ENCODE data around the gene ZFYVE1. TPM values are rescaled to one million over a fixed set of nuclear protein-coding genes. Genes with fewer than 3 reads are reported as not detected.
"Not testable (repeated sequence)": the region's sequence is repeated elsewhere in the genome, so short reads cannot be mapped to it uniquely, and the experiment has no call there.

Gene ZFYVE1
- total RNA-seq, 1 experiment from 2014 or later = 6.4 TPM

DNA sequence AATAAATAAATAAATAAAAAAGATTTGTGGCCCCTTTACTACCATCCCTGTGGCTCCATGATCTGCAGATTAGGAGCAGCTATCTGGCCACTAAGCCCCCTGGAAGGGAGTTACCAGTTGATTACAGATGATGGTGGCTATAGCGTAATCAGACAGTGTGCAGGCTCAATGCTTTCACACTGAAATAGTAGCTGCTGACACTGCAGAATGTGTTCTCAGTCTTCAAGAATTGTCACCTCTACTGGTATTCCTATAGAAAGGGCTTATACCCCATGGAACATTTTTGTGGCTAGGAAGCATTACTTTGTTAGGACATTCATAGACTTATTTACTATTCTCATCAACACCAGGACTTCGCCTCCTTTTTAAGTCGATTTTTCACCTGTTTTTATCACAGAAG, 69.7 kb downstream of the ZFYVE1 start:
- Histone ChIP-seq H3K27me3 (ENCODE audit: control insufficient read depth, insufficient read depth, low read length) (no peaks in the 10 kb centered on the region), H3K36me3 (replicated peaks; ENCODE audit: control insufficient read depth, insufficient read depth, low read length) (peaks cover 8% of the 10 kb centered on the region), H3K4me3 (ENCODE audit: insufficient read depth, low read depth, low read length) (no peak overlapping the region)
- DNase-seq = no peak

DNA sequence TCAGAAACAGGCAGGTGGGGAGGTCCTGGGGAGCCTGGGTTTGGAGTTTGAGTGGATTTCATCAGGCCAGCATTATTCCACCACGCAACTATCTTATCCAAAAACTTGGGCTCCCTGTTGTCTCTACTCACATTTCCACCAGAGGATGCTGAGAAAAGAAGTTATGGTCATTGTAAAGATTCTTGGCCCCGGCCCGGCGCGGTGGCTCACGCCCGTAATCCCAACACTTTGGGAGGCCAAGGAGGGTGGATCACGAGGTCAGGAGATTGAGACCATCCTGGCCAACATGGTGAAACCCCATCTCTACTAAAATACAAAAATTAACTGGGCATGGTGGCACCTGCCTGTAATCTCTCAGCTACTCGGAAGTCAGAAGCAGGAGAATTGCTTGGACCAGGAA, 70.2 kb downstream of the ZFYVE1 start:
- not testable (repeated sequence) for DNase-seq; H3K27me3 ChIP-seq (ENCODE audit: control insufficient read depth, insufficient read depth, low read length); H3K4me3 ChIP-seq (ENCODE audit: insufficient read depth, low read depth, low read length); H3K36me3 ChIP-seq (replicated peaks; ENCODE audit: control insufficient read depth, insufficient read depth, low read length)

DNA sequence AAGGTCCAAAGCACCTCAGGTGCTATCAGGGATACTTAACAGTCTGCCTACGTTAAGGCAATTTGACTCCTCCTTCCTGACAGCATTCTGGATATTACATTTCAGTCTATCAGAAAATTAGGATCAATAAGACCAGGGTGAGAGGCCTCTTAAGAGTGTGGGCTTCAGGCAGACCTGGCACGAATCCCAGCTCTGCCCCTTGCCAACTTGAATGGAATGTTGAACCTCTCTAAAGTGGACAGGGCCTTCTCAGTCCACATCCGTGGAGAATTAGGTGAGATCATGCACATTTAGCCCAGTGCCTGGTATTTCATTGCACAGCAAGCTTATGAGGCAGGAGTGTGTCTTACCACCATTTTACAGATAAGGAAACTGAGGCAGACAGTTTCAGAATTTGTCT, 74.7 kb downstream of the ZFYVE1 start:
- H3K27me3 ChIP-seq (ENCODE audit: control insufficient read depth, insufficient read depth, low read length) = no peaks in the 10 kb centered on the region
- no peak overlapping the region for H3K4me3 ChIP-seq (ENCODE audit: insufficient read depth, low read depth, low read length)
- H3K36me3 ChIP-seq (replicated peaks; ENCODE audit: control insufficient read depth, insufficient read depth, low read length) = peaks cover 5% of the 10 kb centered on the region
- DNase-seq = no peak

DNA sequence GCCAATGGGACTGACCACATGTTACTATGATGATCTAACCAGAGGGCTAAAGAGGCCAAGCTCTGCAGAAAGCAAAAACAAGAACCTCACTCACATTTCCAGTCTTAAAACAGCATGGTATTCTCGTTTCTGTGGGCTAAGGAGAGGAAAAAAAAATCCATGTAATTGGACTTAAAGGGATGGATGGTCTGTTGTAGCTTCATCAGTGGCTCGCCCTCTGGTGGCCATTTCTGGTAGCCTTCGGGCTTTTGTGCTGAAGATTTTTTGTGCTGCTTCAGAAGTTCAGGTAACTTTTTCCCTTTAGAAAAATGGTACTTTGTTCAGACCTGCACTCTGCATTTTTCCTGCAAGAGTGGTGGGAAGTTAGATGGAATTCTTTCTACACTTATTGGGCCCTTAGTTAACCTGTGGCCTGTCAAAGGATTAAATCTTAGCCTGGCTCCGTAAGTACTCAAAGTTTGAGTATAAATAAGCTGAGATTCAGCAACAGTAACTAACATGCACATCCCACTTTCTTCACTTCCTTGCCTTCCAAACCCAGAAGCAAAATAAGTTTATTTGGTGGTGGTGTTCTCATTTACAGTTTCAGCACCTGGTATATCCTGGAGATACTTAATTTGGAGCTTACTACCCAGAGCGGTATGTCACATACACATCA, 78.3 kb downstream of the ZFYVE1 start:
- DNase-seq = peak; percentile 76
- Histone ChIP-seq H3K27me3 (ENCODE audit: control insufficient read depth, insufficient read depth, low read length) (no peaks in the 10 kb centered on the region), H3K4me3 (ENCODE audit: insufficient read depth, low read depth, low read length) (no peak overlapping the region), H3K36me3 (replicated peaks; ENCODE audit: control insufficient read depth, insufficient read depth, low read length) (peaks cover 3% of the 10 kb centered on the region)

DNA sequence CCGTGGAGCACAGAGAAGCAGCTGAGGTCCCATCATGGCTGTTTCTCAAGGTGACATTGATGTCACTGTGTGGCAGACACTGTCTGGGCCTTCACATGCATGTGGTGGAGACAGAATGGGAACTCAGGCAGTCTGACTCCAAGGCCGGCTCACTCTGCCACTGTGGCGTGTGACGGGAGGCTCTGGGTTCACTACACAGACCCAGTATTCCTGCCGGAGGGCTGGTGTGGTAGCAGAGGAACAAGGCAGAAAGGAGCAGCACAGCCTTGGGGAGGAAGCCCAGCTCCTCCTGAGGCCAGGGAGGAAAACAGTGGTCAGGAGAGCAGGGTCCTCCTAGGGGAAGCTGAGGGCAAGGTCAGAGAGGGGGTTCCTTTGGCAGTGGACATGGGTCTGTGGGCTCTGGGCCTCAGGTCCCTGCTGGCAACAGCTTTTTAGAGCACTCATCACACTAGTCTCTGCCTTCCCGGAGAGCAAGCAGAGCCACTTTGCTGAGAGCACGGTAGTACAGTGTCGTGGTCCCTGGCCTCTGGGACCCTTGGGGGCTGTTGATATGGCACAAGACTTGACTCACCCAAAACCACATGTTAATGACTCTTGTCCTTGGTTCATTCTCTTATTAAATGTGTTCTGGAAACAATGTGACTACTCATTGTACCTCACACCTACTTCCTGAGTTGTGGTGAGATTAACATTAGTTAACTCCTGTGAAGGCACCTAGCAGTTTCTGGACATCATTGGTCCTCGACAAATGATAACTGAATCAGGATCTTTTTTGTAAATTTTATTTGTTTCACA, 79.3 kb downstream of the ZFYVE1 start:
- Histone ChIP-seq H3K27me3 (ENCODE audit: control insufficient read depth, insufficient read depth, low read length) (no peaks in the 10 kb centered on the region), H3K4me3 (ENCODE audit: insufficient read depth, low read depth, low read length) (no peak overlapping the region), H3K36me3 (replicated peaks; ENCODE audit: control insufficient read depth, insufficient read depth, low read length) (peaks cover 6% of the 10 kb centered on the region)
- DNase-seq = no peak

DNA sequence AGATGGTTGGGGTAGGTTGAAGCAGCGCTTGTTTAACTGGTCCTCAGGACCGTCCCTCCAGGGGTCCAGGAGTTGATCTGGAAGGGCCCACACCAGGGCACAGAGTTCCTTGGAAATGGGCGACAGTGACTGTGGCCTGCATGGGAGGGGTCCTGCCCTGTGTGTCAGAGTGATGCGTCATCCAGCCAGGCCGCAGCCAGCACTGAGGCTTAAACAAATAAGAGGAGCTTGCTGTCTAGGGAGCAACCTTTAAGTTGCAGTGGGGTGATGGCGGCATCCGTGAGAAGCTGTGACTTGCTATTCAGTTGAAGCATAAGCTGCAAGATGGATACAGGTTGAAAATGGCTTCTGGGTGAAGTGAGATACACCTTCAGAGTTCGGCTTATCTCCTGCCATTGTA, 80.4 kb downstream of the ZFYVE1 start:
- Histone ChIP-seq H3K36me3 (replicated peaks; ENCODE audit: control insufficient read depth, insufficient read depth, low read length) (peaks cover 8% of the 10 kb centered on the region), H3K27me3 (ENCODE audit: control insufficient read depth, insufficient read depth, low read length) (no peaks in the 10 kb centered on the region), H3K4me3 (ENCODE audit: insufficient read depth, low read depth, low read length) (no peak overlapping the region)
- no peak for DNase-seq

DNA sequence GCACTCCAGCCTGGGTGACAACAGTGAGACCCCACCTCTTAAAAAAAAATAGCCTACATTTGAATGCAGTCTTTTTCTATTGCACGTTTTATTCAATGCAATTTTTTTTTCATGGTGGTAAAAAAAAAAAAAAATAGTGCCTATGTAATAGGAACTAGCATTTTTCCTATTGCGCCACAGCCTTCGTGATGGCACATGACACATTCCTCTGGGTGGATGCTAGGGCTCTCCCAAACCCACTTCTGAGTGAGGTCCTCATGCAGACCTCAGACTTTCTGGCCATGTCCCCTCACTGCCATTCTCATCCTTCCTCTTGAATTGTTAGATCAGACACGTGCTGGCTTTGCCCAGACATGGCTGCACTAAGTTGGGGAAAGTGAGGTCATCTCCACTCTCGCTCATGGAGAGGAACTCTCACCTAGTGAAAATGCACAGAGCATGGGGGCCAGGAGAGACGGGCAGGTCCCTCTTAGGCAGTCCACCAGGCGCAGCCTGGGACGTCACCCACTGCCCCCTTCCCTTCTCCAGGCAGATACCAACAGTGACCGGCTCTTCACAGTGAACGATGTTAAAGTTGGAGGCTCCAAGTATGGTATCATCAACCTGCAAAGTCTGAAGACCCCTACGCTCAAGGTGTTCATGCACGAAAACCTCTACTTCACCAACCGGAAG, 81.4 kb downstream of the ZFYVE1 start:
- DNase-seq = no peak
- Histone ChIP-seq H3K27me3 (ENCODE audit: control insufficient read depth, insufficient read depth, low read length) (no peaks in the 10 kb centered on the region), H3K4me3 (ENCODE audit: insufficient read depth, low read depth, low read length) (no peak overlapping the region), H3K36me3 (replicated peaks; ENCODE audit: control insufficient read depth, insufficient read depth, low read length) (peaks cover 11% of the 10 kb centered on the region)

DNA sequence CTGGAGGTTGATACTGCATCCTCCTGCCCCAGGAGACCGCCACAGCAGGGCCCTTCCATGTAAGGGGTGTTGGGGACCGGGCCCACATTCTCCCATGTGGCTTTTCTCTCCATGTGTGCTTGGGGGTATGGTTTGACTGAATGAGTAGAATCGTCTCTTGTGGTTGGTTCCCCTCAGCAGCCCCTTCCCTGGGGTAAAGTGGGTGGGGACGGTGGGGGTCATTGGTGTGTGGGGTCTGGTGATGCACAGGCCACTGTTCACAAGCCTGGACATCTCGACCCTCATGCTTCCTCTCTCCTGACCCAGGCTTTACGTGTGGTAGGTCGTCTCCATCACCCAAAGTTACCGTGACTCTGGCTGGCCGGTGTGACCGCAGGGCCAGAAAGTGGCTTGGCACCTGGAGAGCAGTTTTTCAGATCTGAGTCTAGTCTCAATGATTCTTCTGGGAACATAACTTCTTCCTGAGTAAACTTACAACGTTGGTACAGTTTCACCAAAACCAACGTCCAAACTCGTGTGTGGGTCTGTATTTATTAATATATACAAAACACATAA, 83.0 kb downstream of the ZFYVE1 start:
- peaks cover 11% of the 10 kb centered on the region for H3K36me3 ChIP-seq (replicated peaks; ENCODE audit: control insufficient read depth, insufficient read depth, low read length)
- no peak for DNase-seq
- H3K4me3 ChIP-seq (ENCODE audit: insufficient read depth, low read depth, low read length) = no peak overlapping the region
- H3K27me3 ChIP-seq (ENCODE audit: control insufficient read depth, insufficient read depth, low read length) = no peaks in the 10 kb centered on the region

DNA sequence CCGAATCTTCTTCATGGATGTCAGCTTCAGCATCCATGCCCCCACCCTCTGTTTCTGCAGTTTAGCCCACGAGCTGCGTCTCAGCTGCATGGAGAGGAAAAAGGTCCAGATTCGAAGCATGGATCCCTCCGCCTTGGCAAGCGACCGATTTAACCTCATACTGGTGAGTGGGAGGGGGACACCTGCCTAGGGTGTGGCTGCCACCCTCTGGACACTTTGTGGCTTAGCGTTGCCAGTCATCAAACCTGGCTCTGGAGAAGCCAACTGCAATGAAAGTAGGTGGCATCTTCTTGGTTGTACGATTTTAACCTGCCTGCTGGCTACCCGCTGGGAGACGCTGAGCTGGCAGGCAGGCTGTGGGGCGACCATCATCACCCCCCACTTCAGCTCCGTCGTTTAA, 84.0 kb downstream of the ZFYVE1 start:
- DNase-seq = peak; percentile 68
- H3K27me3 ChIP-seq (ENCODE audit: control insufficient read depth, insufficient read depth, low read length) = no peaks in the 10 kb centered on the region
- no peak overlapping the region for H3K4me3 ChIP-seq (ENCODE audit: insufficient read depth, low read depth, low read length)
- H3K36me3 ChIP-seq (replicated peaks; ENCODE audit: control insufficient read depth, insufficient read depth, low read length) = peaks cover 12% of the 10 kb centered on the region

DNA sequence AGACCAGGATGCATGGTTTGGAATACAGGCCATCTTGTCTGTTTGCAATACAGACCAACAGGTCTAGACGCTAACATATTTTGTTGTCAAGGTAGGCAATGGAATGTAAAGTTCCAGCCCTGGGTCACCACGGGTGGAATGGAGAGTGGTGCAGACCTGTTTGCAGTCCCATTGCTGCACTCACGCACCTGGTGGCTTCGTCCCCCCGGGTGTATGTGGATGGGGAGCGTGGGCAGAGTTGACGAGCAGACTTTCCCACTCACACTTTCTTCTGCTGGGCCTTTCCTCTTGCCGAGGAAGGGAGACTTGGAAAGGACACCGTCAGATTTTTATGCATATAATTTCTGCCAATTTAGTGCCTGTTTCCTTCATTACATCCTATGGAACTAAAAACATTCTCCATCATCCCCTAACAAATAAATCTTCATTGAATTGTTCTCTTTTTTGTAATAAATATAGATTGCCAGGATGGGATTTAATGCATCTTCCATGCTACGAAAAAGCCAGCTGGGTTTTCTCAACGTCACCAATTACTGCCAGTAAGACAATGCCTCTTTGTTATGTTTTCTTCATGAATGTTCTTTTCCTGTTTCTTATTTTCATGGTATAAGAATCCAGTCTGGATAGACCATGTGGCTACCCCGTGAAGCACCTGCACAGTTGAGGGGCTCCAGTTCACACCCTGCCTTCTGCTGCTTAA, 85.5 kb downstream of the ZFYVE1 start:
- peaks cover 10% of the 10 kb centered on the region for H3K36me3 ChIP-seq (replicated peaks; ENCODE audit: control insufficient read depth, insufficient read depth, low read length)
- no peak for DNase-seq
- H3K27me3 ChIP-seq (ENCODE audit: control insufficient read depth, insufficient read depth, low read length) = no peaks in the 10 kb centered on the region
- H3K4me3 ChIP-seq (ENCODE audit: insufficient read depth, low read depth, low read length) = no peak overlapping the region

DNA sequence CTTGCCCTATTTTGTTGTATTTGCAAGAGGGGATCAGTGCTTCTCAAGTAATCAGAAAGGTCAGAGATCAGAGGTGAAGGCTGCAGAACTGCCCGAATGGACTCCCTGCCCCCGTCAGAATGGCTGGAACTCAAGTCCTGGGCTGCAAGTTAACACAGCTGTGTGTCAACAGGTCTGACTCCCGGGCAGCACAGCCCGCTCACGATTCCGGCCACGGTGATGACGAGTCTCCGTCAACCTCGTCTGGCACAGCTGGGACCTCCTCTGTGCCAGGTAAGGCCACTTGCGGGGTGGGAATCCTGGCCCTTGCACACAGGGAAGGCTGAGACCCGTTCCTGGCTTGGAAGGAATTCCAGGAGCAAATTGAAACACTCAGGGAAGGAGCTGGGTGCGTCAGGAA, 87.3 kb downstream of the ZFYVE1 start:
- Histone ChIP-seq H3K27me3 (ENCODE audit: control insufficient read depth, insufficient read depth, low read length) (no peaks in the 10 kb centered on the region), H3K36me3 (replicated peaks; ENCODE audit: control insufficient read depth, insufficient read depth, low read length) (peaks cover 10% of the 10 kb centered on the region), H3K4me3 (ENCODE audit: insufficient read depth, low read depth, low read length) (no peak overlapping the region)
- DNase-seq = no peak

DNA sequence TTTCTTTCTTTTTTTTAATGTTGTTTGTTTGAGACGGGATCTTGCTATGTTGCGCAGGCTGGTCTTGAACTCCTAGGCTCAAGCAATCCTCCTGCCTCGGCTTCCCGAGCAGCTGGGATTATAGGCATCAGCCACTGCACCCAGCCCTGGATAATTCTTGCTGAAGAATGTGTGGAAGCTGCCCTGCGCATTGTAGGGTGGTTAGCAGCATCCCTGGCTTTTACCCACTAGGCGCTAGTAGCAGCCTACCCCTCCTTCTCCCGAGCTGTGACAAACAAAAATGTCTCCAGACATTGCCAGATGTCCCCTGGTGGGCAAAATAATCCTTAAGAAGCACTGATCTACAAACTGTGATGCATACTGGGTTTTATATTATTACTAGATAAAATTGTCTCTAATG, 94.0 kb downstream of the ZFYVE1 start:
- no peaks in the 10 kb centered on the region for H3K36me3 ChIP-seq (replicated peaks; ENCODE audit: control insufficient read depth, insufficient read depth, low read length)
- H3K27me3 ChIP-seq (ENCODE audit: control insufficient read depth, insufficient read depth, low read length) = no peaks in the 10 kb centered on the region
- no peak overlapping the region for H3K4me3 ChIP-seq (ENCODE audit: insufficient read depth, low read depth, low read length)
- no peak for DNase-seq

DNA sequence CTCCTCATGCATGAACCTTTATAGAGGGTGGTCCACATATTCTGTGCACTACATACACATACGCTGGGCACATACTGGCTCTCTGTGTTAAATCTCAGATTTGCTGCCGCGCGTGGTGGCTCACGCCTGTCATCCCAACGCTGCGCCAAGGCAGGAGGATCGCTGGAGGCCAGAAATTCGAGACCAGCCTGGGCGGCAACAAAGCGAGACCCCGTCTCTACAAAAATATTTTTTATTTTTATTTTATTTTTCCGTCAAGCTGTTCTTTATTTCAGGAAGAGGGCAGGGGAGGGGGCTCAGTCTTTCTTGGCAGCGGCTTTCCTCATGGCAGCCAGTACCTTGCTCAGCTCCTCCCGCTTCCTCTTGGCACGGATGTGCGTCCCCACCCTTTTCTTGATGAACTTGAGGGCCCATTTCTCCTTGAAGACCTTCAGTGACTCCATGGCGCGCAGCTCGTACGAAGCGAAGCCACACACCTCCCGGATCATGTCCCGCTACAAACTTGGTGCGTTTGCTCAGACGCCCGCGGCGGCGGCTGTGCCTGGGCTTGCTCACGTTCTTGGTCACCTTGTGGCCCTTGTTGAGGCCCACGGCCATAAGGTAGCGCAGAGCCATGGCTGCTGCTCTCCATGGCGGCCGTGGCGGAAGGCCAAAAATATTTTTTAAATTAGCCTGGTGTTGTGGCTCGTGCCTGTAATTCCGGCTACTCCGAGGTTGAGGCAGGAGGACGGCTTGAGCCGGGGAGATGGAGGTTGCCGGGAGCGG, 97.4 kb downstream of the ZFYVE1 start:
- no peak for DNase-seq
- H3K27me3 ChIP-seq (ENCODE audit: control insufficient read depth, insufficient read depth, low read length) = peaks cover 4% of the 10 kb centered on the region
- H3K36me3 ChIP-seq (replicated peaks; ENCODE audit: control insufficient read depth, insufficient read depth, low read length) = no peaks in the 10 kb centered on the region
- no peak overlapping the region for H3K4me3 ChIP-seq (ENCODE audit: insufficient read depth, low read depth, low read length)

DNA sequence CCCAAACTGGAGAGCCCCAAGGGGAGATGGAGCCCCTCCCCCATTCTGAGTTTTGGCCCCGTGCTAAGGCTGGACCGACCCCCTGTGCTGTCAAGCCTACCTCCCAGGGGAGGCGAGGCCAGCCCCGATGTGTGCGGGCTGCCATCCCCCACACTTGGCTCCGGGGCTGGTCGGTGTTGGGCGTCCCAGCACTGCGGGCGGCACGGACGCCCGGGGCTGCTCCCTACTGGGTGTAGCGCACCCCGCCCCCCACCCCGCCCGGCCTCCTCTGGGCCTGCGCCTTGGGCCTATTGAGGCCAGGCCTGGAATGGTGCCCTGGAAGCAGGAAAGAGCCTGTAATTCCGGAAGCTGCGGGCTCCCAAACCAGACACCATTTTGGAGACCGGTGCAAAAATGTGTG, 98.0 kb downstream of the ZFYVE1 start:
- peak; percentile 56 for DNase-seq
- Histone ChIP-seq H3K27me3 (ENCODE audit: control insufficient read depth, insufficient read depth, low read length) (peaks cover 4% of the 10 kb centered on the region), H3K4me3 (ENCODE audit: insufficient read depth, low read depth, low read length) (no peak overlapping the region), H3K36me3 (replicated peaks; ENCODE audit: control insufficient read depth, insufficient read depth, low read length) (no peaks in the 10 kb centered on the region)
